GM19035 (cell line): Measurements from ENCODE around the gene BABAM2.
"Not testable (repeated sequence)": the region's sequence is repeated elsewhere in the genome, so short reads cannot be mapped to it uniquely, and the experiment has no call there.

Experiments
- ATAC-seq: cut with Tn5 transposase; IDR thresholded peaks from one replicate; pipeline ENCODE4 v1.9.1; 2021; ENCODE audit not compliant: unreplicated experiment

The BABAM2 gene

GRCh38 chr2:28366496-28367282 lies 476.2 kb downstream of the BABAM2 start:
- no peak for ATAC-seq

- no peak for ATAC-seq
These were observed 477.3 kb downstream of the BABAM2 start for GRCh38 chr2:28367667-28368356.

- ATAC-seq, result no peak
These were observed 477.8 kb downstream of the BABAM2 start for GRCh38 chr2:28368357-28368798.

GRCh38 chr2:28369358-28369757 lies 478.8 kb downstream of the BABAM2 start:
- ATAC-seq, result no peak

GRCh38 chr2:28370354-28370753 lies 479.8 kb downstream of the BABAM2 start:
- no peak for ATAC-seq

GRCh38 chr2:28371728-28372127 lies 481.2 kb downstream of the BABAM2 start:
- not testable (repeated sequence) for ATAC-seq

GRCh38 chr2:28373854-28374253 lies 483.3 kb downstream of the BABAM2 start:
- no peak for ATAC-seq

- no peak for ATAC-seq
These were observed 483.8 kb downstream of the BABAM2 start for GRCh38 chr2:28374331-28374730.

GRCh38 chr2:28375236-28375635 lies 484.7 kb downstream of the BABAM2 start:
- no peak for ATAC-seq

GRCh38 chr2:28375742-28376631 lies 485.5 kb downstream of the BABAM2 start:
- ATAC-seq, result no peak

GRCh38 chr2:28377195-28377816 lies 486.8 kb downstream of the BABAM2 start:
- ATAC-seq, result no peak

- ATAC-seq, result no peak
These were observed 487.6 kb downstream of the BABAM2 start for GRCh38 chr2:28377984-28378678.

- ATAC-seq, result no peak
These were observed 488.4 kb downstream of the BABAM2 start for GRCh38 chr2:28378679-28379584.

GRCh38 chr2:28380219-28380618 lies 489.7 kb downstream of the BABAM2 start:
- no peak for ATAC-seq

- no peak for ATAC-seq
These were observed 491.0 kb downstream of the BABAM2 start for GRCh38 chr2:28381225-28382180.

- ATAC-seq, result no peak
These were observed 492.2 kb downstream of the BABAM2 start for GRCh38 chr2:28382755-28383154.

- ATAC-seq, result no peak
These were observed 496.8 kb downstream of the BABAM2 start for GRCh38 chr2:28387082-28387960.
